GM10266 (cell line): Measurements from ENCODE around the gene ITGB1BP1.

Source experiments
- DNase-seq: peaks from one replicate; pipeline ENCODE4 v3.0.0; 2012; ENCODE audit errors: extremely low spot score
- CTCF ChIP-seq: IDR thresholded peaks from 2 replicates; pipeline ENCODE4 v1.5.1; 2012; ENCODE audit warnings: mild to moderate bottlenecking, low read depth; ENCODE audit not compliant: control insufficient read depth, insufficient read depth; ENCODE audit errors: missing control alignments

The ITGB1BP1 gene

GRCh38 chr2:9424447-9425164 is 1.3 kb upstream of the ITGB1BP1 start:
- DNase-seq: no peak
- no peak for TF ChIP-seq CTCF

GRCh38 chr2:9423922-9424272 is 569 bp upstream of the ITGB1BP1 start:
- no peak for DNase-seq
- no peak for TF ChIP-seq CTCF

DNA sequence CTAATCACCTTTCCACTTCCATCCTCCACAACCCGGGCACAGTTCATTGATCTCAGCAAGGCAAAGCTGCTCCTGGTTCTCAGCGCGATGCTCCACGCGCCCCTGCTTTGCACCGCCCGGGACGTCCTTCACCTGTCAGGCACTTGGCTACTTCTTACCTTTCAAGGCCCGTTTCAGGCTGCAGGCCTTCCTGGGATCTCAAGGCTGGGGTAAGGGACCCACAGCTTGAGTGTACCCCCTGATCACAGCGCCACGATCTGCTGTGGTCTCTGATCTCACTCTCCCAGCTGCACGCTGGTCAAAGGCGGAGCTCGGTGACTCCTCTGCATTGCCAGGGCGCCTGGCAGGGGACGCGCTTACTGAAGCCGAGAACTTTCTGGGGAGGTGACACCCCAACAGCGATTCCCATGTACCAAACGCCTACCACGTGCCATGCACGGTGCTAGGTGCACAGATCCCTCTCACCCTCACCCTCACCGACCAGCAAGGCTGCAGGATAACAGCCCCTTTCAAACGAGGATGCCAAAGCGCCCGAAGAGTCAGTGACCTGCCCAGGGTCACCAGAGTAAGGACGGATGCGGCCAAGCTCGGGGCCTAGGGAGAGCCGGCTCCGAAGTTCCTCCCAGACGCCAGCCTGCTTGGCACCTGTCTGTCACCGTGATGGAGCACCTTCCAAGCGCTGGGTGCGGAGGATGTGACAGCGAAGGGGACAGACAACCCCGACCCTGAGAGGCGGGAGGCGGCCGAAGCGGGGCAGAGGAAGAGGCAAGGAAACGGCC is 818 bp downstream of the ITGB1BP1 start:
- peak; percentile 56 for DNase-seq
- no peak for TF ChIP-seq CTCF

GRCh38 chr2:9420495-9420894 is 2.8 kb downstream of the ITGB1BP1 start:
- no peak for TF ChIP-seq CTCF
- DNase-seq: no peak

DNA sequence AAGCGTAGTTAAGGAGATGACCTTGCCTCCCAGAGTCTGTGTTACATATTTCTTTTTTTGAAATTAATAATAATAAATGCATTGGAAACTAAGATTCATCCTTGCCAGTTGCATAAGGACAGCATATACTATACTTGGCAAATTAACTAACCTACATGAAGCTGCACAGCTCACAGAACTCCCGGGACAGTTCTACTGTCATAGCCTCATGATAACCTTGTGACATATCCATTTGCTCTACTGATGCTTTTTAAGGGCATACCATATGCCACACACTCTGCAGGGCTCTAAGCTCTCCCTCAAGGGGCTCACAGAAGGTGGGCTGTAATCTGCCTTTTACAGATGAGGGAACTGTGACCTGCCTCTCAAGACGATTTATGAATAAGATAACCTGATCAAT is 3.8 kb downstream of the ITGB1BP1 start:
- TF ChIP-seq CTCF: no peak
- DNase-seq: no peak

- no peak for DNase-seq
- TF ChIP-seq CTCF: no peak
These were observed 4.6 kb downstream of the ITGB1BP1 start for GRCh38 chr2:9418746-9419145.

GRCh38 chr2:9417725-9418124 is 5.6 kb downstream of the ITGB1BP1 start:
- DNase-seq: no peak
- no peak for TF ChIP-seq CTCF
